Esophagus squamous epithelium (tissue), 5 donors: ENCODE measurements around the gene STAB1. TPM values are rescaled to one million over a fixed set of nuclear protein-coding genes. Genes with fewer than 3 reads are reported as not detected.

ENCODE experiments used
- DNase-seq: peaks from one replicate; lab custom pipeline; 2025; lab: John Stamatoyannopoulos, UW
- H3K27ac ChIP-seq, 4 donors: fragments of 200-600 bp; sonication (generic); one replicate each; pipeline ENCODE4 v1.5.1; 2016 to 2019; ENCODE audit warnings: mild to moderate bottlenecking in 1 of 4
- H3K27me3 ChIP-seq, 4 donors: fragments of 200-600 bp; sonication (generic); 1 replicate in 3 of 4; 2 replicates in 1 of 4; pipeline versions ENCODE4 v1.5.1 to v1.6.0; 2017 to 2021; ENCODE audit warnings: antibody characterized with exemption in 1 of 4
- H3K36me3 ChIP-seq, 3 donors: fragments of 200-600 bp; sonication (generic); one replicate each; pipeline ENCODE4 v1.5.1; 2016 to 2019
- H3K4me1 ChIP-seq, 3 donors: fragments of 200-600 bp; sonication (generic); one replicate each; pipeline ENCODE4 v1.5.1; 2017 to 2019
- H3K4me3 ChIP-seq, 4 donors: fragments of 200-600 bp; sonication (generic); 1 replicate in 3 of 4; 2 replicates in 1 of 4; pipeline ENCODE4 v1.5.1; 2016 to 2019; ENCODE audit warnings: mild to moderate bottlenecking in 2 of 4, moderate library complexity in 1 of 4
- H3K9me3 ChIP-seq, 3 donors: fragments of 200-600 bp; sonication (generic); one replicate each; pipeline ENCODE4 v1.5.1; 2016 to 2019
- CTCF ChIP-seq, 6 experiments: fragments of 450-650 bp in 4 of 6; fragments of 200-600 bp in 2 of 6; sonication (generic) in 2 of 6; IDR thresholded peaks; one replicate each; pipeline ENCODE4 v1.5.1; 2016 to 2019; ENCODE audit warnings: antibody characterized with exemption in 6 of 6, mild to moderate bottlenecking in 4 of 6, moderate library complexity in 4 of 6
- POLR2A ChIP-seq, 4 donors: fragments of 450-650 bp; IDR thresholded peaks; one replicate each; pipeline ENCODE4 v1.6.1; 2017; ENCODE audit warnings: antibody characterized with exemption in 4 of 4, mild to moderate bottlenecking in 4 of 4, moderate library complexity in 3 of 4
- WGBS, 2 donors: methylation state at CpG; one replicate each; pipeline ENCODE4 v1.1.5; 2018; 5-methylcytosine and 5-hydroxymethylcytosine counted together
- intact Hi-C: fragments of 100-400 bp; cut with DNase I; formaldehyde crosslinking; loops from one replicate; pipeline ENCODE4 v1.15.0; 2022
- total RNA-seq, 4 donors: library from RNA; depleted of rRNA; stranded (reverse); fragments of >200 nt; gene quantifications; one replicate each; pipeline ENCODE4 v1.1.0, GENCODE V29; 2016
- donor health status: DM: yes; HTN: yes; CAD: no.

Gene STAB1
- total RNA-seq, 4 donors from 2014 or later = 5.6 to 69.4 (median 32.3) TPM

DNA sequence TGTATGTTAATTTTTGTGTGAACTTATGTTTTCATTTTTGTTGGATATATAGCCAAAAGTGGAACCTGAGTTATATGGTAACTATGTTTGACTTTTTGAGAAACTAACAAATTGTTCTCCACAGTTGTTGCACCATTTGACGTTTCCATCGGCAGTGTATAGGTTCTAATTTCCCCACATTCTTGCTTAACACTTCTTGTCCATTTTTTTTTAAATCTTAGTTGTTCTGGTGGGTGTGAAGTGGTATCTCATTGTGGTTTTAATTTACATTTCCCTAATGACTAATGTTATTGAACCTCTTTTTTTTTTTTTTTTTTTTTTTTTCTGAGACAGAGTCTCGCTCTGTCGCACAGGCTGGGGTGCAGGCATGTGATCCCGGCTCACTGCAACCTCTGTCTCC is 31.7 kb upstream of the STAB1 start:
- peaks cover 8 to 95% (median 27%) of the 10 kb centered on the region in 3 donors for H3K36me3 ChIP-seq
- 68 to 80% methylated on average over 4 to 5 of the region's 5 CpGs for WGBS, 2 donors

GRCh38 chr3:52468336-52468735 is 26.8 kb upstream of the STAB1 start:
- TF ChIP-seq POLR2A (IDR thresholded peaks at IDR 0.05) = no peak
- no peak for TF ChIP-seq CTCF (IDR thresholded peaks at IDR 0.05)
- Histone ChIP-seq H3K36me3 (peaks cover 4 to 79% (median 20%) of the 10 kb centered on the region in 3 donors), H3K27me3 (no peaks in the 10 kb centered on the region), H3K27ac (peak overlapping the region; percentile 20 to 66 (median 43)), H3K4me3 (no peak overlapping the region), H3K4me1 (peaks cover 11 to 52% (median 28%) of the 10 kb centered on the region in 3 donors), H3K9me3 (no peaks in the 10 kb centered on the region)
- 36 to 44% methylated on average over 8 to 9 of the region's 9 CpGs for WGBS, 2 donors
- intact Hi-C loops = loop anchor here (10.0 kb wide), 1 partner anchor 186 kb away; no protein-coding TSS in a partner anchor
- no peak for DNase-seq

More for the DNA sequence above, 31.7 kb upstream of the STAB1 start:
- Histone ChIP-seq H3K4me1 (peaks cover 0 to 28% (median 18%) of the 10 kb centered on the region in 3 donors), H3K27me3 (no peaks in the 10 kb centered on the region), H3K4me3 (no peak overlapping the region), H3K27ac (no peak overlapping the region), H3K9me3 (no peaks in the 10 kb centered on the region)
- intact Hi-C loops = loop anchor here (10.0 kb wide), 1 partner anchor 191 kb away; no protein-coding TSS in a partner anchor
- DNase-seq = no peak
- TF ChIP-seq CTCF (IDR thresholded peaks at IDR 0.05) (no peak), POLR2A (IDR thresholded peaks at IDR 0.05) (no peak)

DNA sequence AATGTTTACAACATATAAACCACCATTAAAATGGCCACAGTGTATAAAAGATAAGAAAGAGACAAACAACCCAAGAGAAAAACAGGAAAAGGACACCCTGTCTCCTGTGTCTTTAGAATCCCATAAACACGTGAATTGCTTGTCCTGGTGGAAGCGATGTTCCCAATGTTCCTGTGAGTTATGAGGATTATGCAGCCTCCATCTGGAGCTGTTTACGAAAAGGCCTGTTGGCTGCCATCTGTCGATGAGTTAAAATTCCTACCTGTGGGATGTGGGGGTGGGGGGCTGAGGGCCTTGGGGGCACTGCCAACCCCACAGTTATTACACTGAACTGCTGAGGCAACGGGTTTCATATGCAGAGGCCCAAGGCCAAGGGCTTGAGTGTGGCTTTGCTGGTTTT is 26.1 kb upstream of the STAB1 start:
- Histone ChIP-seq H3K36me3 (peaks cover 9 to 79% (median 27%) of the 10 kb centered on the region in 3 donors), H3K4me3 (no peak overlapping the region), H3K27ac (peak overlapping the region in 3 of 4 donors; percentile 0 to 66 (median 40)), H3K9me3 (no peaks in the 10 kb centered on the region), H3K4me1 (peaks cover 11 to 52% (median 28%) of the 10 kb centered on the region in 3 donors), H3K27me3 (no peaks in the 10 kb centered on the region)
- no peak for TF ChIP-seq POLR2A (IDR thresholded peaks at IDR 0.05)
- intact Hi-C loops = loop anchor here (10.0 kb wide), 1 partner anchor 186 kb away; no protein-coding TSS in a partner anchor
- DNase-seq = no peak
- 82 to 84% methylated on average over 4 to 5 of the region's 5 CpGs for WGBS, 2 donors

DNA sequence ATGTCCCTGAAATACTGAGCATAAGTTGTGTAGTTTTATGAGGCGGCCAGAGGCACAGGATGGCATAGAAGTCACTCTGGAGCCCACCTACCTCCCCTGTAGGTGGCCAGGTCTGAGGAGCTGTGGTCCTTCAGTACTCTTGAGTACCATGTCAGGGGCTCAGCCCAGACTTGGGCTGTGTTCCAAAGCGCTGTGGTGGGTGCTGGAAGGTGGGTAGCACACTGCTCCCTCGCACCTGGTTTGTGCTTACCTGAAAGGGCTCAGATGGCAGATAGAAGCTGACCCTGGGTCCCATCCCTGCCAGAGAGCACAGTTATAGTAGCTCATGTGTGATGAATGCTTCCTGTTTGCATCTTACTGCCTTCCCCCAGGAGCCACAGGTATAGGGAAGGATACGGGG is 24.2 kb upstream of the STAB1 start:
- H3K9me3 ChIP-seq = no peaks in the 10 kb centered on the region
- no peaks in the 10 kb centered on the region for H3K27me3 ChIP-seq
- intact Hi-C loops = no loop called here
- no peak overlapping the region for H3K4me3 ChIP-seq
- H3K36me3 ChIP-seq = peaks cover 15 to 79% (median 35%) of the 10 kb centered on the region in 3 donors
- H3K27ac ChIP-seq = peak overlapping the region in 2 of 4 donors; percentile 6 to 36
- H3K4me1 ChIP-seq = peaks cover 11 to 52% (median 28%) of the 10 kb centered on the region in 3 donors
- no peak for DNase-seq
- TF ChIP-seq CTCF (IDR thresholded peaks at IDR 0.05) = no peak
- TF ChIP-seq POLR2A (IDR thresholded peaks at IDR 0.05) = no peak
- WGBS, 2 donors = 92% methylated on average over 2 of the region's 4 CpGs; no CpG with 5 or more reads in 1 of the 2 donors

DNA sequence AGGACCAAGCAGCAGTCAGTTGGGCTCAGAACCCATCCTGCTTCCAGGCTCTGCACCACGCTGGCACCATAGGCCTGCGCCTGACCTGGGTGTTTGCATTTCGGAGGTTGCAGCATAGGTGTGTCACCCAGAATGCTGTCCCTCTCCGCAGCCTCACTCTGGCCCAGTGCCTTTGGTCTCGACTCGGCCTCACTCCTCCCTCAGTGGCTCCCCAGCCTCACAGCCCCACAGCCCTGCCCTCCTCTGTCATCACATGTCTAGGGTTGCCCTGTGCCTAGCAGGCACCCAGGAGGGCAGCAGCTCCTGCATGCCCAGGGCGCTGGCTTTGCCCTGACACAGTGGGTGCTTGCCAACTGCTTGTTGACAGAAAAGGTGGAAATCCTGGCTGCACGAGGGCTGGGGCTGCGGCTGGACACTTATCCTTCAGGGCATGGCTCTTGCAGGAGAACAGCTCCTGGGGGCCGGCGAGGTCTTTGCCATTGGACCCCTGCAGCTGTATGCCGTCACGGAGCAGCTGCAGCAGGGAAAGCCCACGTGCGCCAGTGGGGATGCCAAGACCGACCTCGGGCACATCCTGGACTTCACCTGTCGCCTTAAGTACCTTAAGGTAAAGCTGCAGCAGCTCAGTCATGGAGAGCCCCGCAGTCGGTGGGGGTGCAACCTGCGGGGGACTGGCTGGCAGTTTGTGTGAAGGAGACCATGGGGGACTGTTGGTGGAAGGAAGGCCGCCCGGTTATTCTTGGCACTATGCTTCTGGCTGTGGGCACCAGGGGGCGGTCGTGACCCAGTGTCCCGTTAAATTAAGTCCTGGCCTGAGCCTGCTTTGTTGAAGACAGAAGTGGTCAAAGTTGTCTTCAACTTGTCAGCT is 23.5 kb upstream of the STAB1 start:
- no peak for DNase-seq
- Histone ChIP-seq H3K4me3 (no peak overlapping the region), H3K27me3 (no peaks in the 10 kb centered on the region), H3K4me1 (peaks cover 11 to 52% (median 28%) of the 10 kb centered on the region in 3 donors), H3K36me3 (peaks cover 21 to 79% (median 42%) of the 10 kb centered on the region in 3 donors), H3K9me3 (no peaks in the 10 kb centered on the region), H3K27ac (peak overlapping the region in 2 of 4 donors; percentile 6 to 36)
- WGBS, 2 donors = 32 to 40% methylated on average over 10 to 11 of the region's 26 CpGs
- no peak for TF ChIP-seq POLR2A (IDR thresholded peaks at IDR 0.05)
- peak; percentile 49 to 75 (median 70) for TF ChIP-seq CTCF (IDR thresholded peaks at IDR 0.05)
- intact Hi-C loops = no loop called here
